Measurements from ENCODE around the gene PLCXD3. TPM values are rescaled to one million over a fixed set of nuclear protein-coding genes. Genes with fewer than 3 reads are reported as not detected.

PLCXD3 gene
- total RNA-seq, 1 donor from 2014 or later, result 2.6 TPM

DNA sequence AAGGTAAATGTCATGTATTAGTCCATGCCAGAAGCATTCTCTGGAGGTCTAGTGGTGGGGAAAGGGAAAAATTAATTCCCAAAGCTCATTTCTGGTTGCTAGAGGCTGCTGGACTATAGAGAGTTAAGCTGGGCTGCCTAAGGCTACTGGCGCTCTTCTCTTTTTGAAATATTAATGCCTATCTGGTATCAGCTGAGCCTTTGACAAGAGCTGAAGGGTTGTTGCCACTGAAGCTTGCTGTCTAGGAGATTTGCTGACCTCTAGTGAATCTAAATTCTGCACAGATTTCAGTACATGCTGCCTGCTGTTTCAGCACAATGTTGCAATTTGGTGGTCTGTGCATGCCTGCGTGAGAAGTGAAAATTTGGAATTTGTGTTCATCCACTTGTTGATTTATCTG lies 29.1 kb upstream of the PLCXD3 start:
- ATAC-seq (no peak), DNase-seq (no peak)
- intact Hi-C loops (cut with DNase I), result no loop called here
- no peaks in the 10 kb centered on the region for H3K27me3 ChIP-seq
- no peaks in the 10 kb centered on the region for H3K36me3 ChIP-seq
- no peak overlapping the region for H3K27ac ChIP-seq
- H3K4me3 ChIP-seq, result no peak overlapping the region
- TF ChIP-seq, protein P1, sequence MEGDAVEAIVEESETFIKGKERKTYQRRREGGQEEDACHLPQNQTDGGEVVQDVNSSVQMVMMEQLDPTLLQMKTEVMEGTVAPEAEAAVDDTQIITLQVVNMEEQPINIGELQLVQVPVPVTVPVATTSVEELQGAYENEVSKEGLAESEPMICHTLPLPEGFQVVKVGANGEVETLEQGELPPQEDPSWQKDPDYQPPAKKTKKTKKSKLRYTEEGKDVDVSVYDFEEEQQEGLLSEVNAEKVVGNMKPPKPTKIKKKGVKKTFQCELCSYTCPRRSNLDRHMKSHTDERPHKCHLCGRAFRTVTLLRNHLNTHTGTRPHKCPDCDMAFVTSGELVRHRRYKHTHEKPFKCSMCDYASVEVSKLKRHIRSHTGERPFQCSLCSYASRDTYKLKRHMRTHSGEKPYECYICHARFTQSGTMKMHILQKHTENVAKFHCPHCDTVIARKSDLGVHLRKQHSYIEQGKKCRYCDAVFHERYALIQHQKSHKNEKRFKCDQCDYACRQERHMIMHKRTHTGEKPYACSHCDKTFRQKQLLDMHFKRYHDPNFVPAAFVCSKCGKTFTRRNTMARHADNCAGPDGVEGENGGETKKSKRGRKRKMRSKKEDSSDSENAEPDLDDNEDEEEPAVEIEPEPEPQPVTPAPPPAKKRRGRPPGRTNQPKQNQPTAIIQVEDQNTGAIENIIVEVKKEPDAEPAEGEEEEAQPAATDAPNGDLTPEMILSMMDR (IDR thresholded peaks at IDR 0.05), result no peak
- H3K9me3 ChIP-seq, result no peaks in the 10 kb centered on the region
- no peaks in the 10 kb centered on the region for H3K4me1 ChIP-seq

DNA sequence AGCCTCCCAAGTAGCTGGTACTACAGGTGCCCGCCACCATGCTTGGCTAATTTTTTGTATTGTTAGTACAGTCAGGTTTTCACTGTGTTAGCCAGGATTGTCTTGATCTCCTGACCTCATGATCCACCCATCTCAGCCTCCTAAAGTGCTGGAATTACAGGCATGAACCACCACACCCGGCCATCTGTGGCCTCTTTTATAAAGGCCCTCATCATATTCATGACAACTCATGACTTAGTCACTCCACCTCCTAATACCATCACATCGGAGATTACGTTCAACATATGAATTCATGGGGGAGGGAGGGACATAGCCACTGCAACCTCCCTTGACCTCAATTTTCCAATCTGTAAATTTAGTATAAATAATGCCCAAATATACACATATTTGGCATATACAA lies 27.2 kb upstream of the PLCXD3 start:
- ATAC-seq, result no peak
- no peak for DNase-seq
- no peaks in the 10 kb centered on the region for H3K36me3 ChIP-seq
- no peak overlapping the region for H3K4me3 ChIP-seq
- no peaks in the 10 kb centered on the region for H3K9me3 ChIP-seq
- H3K27me3 ChIP-seq, result no peaks in the 10 kb centered on the region
- TF ChIP-seq, protein P1 (IDR thresholded peaks at IDR 0.05), result no peak
- intact Hi-C loops (cut with DNase I), result no loop called here
- H3K27ac ChIP-seq, result no peak overlapping the region
- H3K4me1 ChIP-seq, result no peaks in the 10 kb centered on the region

DNA sequence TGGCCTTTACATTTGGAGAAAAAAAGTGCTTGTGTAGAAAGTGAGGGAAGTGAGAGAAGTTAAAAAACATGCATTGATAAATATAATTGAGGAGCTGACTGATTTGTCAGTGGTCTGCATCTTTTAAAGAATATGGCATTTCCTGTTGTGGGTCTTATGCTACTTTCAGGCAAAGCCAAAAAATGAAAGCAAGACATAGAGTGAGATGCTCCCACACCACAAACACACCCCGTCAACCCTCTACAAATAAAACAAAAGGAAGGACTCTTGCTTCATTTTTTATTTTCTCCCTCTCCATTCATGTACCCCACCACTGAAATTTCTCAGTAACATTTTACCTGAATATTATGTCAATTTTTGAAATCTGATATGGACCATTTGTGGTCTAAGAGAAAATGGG lies 22.1 kb upstream of the PLCXD3 start:
- intact Hi-C loops (cut with DNase I), result no loop called here
- ATAC-seq, result no peak
- no peaks in the 10 kb centered on the region for H3K36me3 ChIP-seq
- no peaks in the 10 kb centered on the region for H3K27me3 ChIP-seq
- no peaks in the 10 kb centered on the region for H3K9me3 ChIP-seq
- H3K4me3 ChIP-seq, result no peak overlapping the region
- H3K4me1 ChIP-seq, result no peaks in the 10 kb centered on the region
- no peak for DNase-seq
- TF ChIP-seq, protein P1 (IDR thresholded peaks at IDR 0.05), result no peak
- H3K27ac ChIP-seq, result no peak overlapping the region

GRCh38 chr5:41527201-41527779 lies 16.9 kb upstream of the PLCXD3 start:
- TF ChIP-seq, protein P1 (IDR thresholded peaks at IDR 0.05), result no peak
- Histone ChIP-seq H3K4me3 (no peak overlapping the region), H3K27me3 (no peaks in the 10 kb centered on the region), H3K36me3 (no peaks in the 10 kb centered on the region), H3K4me1 (no peaks in the 10 kb centered on the region), H3K27ac (no peak overlapping the region), H3K9me3 (no peaks in the 10 kb centered on the region)
- ATAC-seq (peak; percentile 51), DNase-seq (no peak)
- intact Hi-C loops (cut with DNase I), result no loop called here

- DNase-seq (no peak), ATAC-seq (no peak)
- TF ChIP-seq, protein P1 (IDR thresholded peaks at IDR 0.05), result no peak
- Histone ChIP-seq H3K9me3 (no peaks in the 10 kb centered on the region), H3K36me3 (no peaks in the 10 kb centered on the region), H3K4me1 (no peaks in the 10 kb centered on the region), H3K4me3 (no peak overlapping the region), H3K27me3 (no peaks in the 10 kb centered on the region), H3K27ac (no peak overlapping the region)
- intact Hi-C loops (cut with DNase I), result no loop called here
Measured at GRCh38 chr5:41526699-41527098, 16.3 kb upstream of the PLCXD3 start.

DNA sequence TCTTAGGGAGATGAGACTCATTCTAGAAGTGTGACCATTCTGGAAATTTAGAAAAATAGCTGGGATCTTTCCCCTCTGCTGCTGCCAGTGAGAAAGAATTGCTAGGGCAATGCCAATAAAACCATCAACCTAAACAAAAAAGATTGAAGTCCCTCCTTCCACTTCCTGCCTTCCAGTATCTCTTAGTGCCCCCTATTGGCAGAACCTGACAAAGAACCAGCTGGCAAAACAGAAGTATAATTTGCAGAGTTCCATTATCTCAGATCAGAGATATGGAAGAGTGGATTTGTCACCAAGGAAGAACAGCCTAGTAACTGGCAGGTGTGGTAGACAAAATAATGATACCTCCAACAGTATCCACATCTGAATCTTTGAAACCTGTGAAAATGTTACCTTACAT lies 13.8 kb upstream of the PLCXD3 start:
- DNase-seq (no peak), ATAC-seq (no peak)
- intact Hi-C loops (cut with DNase I), result no loop called here

More for the DNA sequence above, 13.8 kb upstream of the PLCXD3 start:
- no peaks in the 10 kb centered on the region for H3K27me3 ChIP-seq
- H3K36me3 ChIP-seq, result no peaks in the 10 kb centered on the region
- TF ChIP-seq, protein P1 (IDR thresholded peaks at IDR 0.05), result peak; percentile 18
- no peak overlapping the region for H3K27ac ChIP-seq
- H3K4me3 ChIP-seq, result no peak overlapping the region
- no peaks in the 10 kb centered on the region for H3K9me3 ChIP-seq
- no peaks in the 10 kb centered on the region for H3K4me1 ChIP-seq

All from upper lobe of right lung (tissue), 1 donor.